ENCODE data around the gene B3GNT2.

The B3GNT2 gene

GRCh38 chr2:62234755-62235655 lies 39.1 kb downstream of the B3GNT2 start:
- TF ChIP-seq CREB1 (IDR thresholded peaks at IDR 0.05; ENCODE audit: low read depth) = no peak
- TF ChIP-seq REST (IDR thresholded peaks at IDR 0.05; ENCODE audit: low read depth) = no peak
- no peak for TF ChIP-seq EP300 (IDR thresholded peaks at IDR 0.05; ENCODE audit: borderline replicate concordance)
- no peak for TF ChIP-seq NFIC (IDR thresholded peaks at IDR 0.05)
- no peak for TF ChIP-seq MAX (IDR thresholded peaks at IDR 0.05)
- no peak for TF ChIP-seq ZBTB7A (IDR thresholded peaks at IDR 0.05; ENCODE audit: low read depth)

GRCh38 chr2:62236499-62236898 lies 40.6 kb downstream of the B3GNT2 start:
- TF ChIP-seq TEAD4 (IDR thresholded peaks at IDR 0.05) (no peak), FOXM1 (IDR thresholded peaks at IDR 0.05; ENCODE audit: borderline replicate concordance, low read depth) (no peak), EGR1 (IDR thresholded peaks at IDR 0.05) (no peak), USF1 (IDR thresholded peaks at IDR 0.05) (no peak), MAX (IDR thresholded peaks at IDR 0.05) (no peak), NFIC (IDR thresholded peaks at IDR 0.05) (no peak), ZBTB7A (IDR thresholded peaks at IDR 0.05; ENCODE audit: low read depth) (no peak), TCF12 (IDR thresholded peaks at IDR 0.05; ENCODE audit: low read depth) (no peak), REST (IDR thresholded peaks at IDR 0.05; ENCODE audit: low read depth) (no peak), EP300 (IDR thresholded peaks at IDR 0.05; ENCODE audit: borderline replicate concordance) (no peak), RAD21 (IDR thresholded peaks at IDR 0.05; ENCODE audit: low read depth) (no peak)

GRCh38 chr2:62238236-62238635 lies 42.3 kb downstream of the B3GNT2 start:
- TF ChIP-seq YY1 (IDR thresholded peaks at IDR 0.05; ENCODE audit: low read depth) (no peak), ZBTB7A (IDR thresholded peaks at IDR 0.05; ENCODE audit: low read depth) (no peak), NFIC (IDR thresholded peaks at IDR 0.05) (no peak), EGR1 (IDR thresholded peaks at IDR 0.05) (no peak), MAX (IDR thresholded peaks at IDR 0.05) (no peak), REST (IDR thresholded peaks at IDR 0.05; ENCODE audit: low read depth) (no peak), TEAD4 (IDR thresholded peaks at IDR 0.05) (no peak), CREB1 (IDR thresholded peaks at IDR 0.05; ENCODE audit: low read depth) (no peak), TAF1 (IDR thresholded peaks at IDR 0.05; ENCODE audit: low read depth) (no peak), FOXM1 (IDR thresholded peaks at IDR 0.05; ENCODE audit: borderline replicate concordance, low read depth) (no peak), TCF12 (IDR thresholded peaks at IDR 0.05; ENCODE audit: low read depth) (no peak), CEBPB (IDR thresholded peaks at IDR 0.05) (no peak), RAD21 (IDR thresholded peaks at IDR 0.05; ENCODE audit: low read depth) (no peak), EP300 (IDR thresholded peaks at IDR 0.05; ENCODE audit: borderline replicate concordance) (no peak)

- TF ChIP-seq TEAD4 (IDR thresholded peaks at IDR 0.05) = no peak
- no peak for TF ChIP-seq YY1 (IDR thresholded peaks at IDR 0.05; ENCODE audit: low read depth)
- no peak for TF ChIP-seq FOXM1 (IDR thresholded peaks at IDR 0.05; ENCODE audit: borderline replicate concordance, low read depth)
- TF ChIP-seq USF1 (IDR thresholded peaks at IDR 0.05) = no peak
- TF ChIP-seq EGR1 (IDR thresholded peaks at IDR 0.05) = no peak
- no peak for TF ChIP-seq TCF12 (IDR thresholded peaks at IDR 0.05; ENCODE audit: low read depth)
- TF ChIP-seq EP300 (IDR thresholded peaks at IDR 0.05; ENCODE audit: borderline replicate concordance) = no peak
- TF ChIP-seq MAX (IDR thresholded peaks at IDR 0.05) = no peak
- no peak for TF ChIP-seq TAF1 (IDR thresholded peaks at IDR 0.05; ENCODE audit: low read depth)
- no peak for TF ChIP-seq CEBPB (IDR thresholded peaks at IDR 0.05)
- no peak for TF ChIP-seq NFIC (IDR thresholded peaks at IDR 0.05)
- no peak for TF ChIP-seq ZBTB7A (IDR thresholded peaks at IDR 0.05; ENCODE audit: low read depth)
- no peak for TF ChIP-seq REST (IDR thresholded peaks at IDR 0.05; ENCODE audit: low read depth)
These were observed 44.6 kb downstream of the B3GNT2 start for GRCh38 chr2:62240546-62240945.

Data from Ishikawa (cell line).